GM21723 (cell line): ENCODE measurements around the gene CEACAM1.
"Not testable (repeated sequence)": the region's sequence is repeated elsewhere in the genome, so short reads cannot be mapped to it uniquely, and the experiment has no call there.

Experiments used
- ATAC-seq: cut with Tn5 transposase; IDR thresholded peaks from one replicate; pipeline ENCODE4 v1.9.1; 2021; ENCODE audit warnings: mild to moderate bottlenecking, moderate library complexity; ENCODE audit not compliant: unreplicated experiment

The CEACAM1 gene

DNA sequence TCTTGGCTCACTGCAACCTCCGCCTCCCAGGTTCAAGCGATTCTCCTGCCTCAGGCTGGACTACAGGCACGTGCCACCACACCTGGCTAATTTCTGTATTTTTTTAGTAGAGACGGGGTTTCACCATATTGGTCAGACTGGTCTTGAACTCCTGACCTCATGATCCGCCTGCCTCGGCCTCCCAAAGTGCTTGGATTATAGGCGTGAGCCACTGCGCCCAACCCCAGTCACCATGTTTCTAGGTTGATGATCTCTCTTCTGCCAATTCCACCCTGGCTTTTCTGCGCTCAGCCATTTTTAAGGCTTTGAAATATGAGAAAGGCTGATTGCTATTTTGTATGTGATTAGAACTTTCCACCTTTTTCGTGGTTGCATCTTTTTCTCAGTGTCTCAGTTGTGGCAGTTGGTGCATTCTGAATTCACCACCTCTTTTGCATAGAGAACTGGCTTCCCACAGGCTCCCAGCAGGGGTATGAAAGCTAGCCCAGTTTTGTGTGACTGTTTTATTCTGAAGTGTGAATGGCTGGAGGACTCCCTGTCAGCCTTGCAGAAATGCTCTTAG lies 15.5 kb downstream of the CEACAM1 start:
- ATAC-seq, result peak; percentile 82

DNA sequence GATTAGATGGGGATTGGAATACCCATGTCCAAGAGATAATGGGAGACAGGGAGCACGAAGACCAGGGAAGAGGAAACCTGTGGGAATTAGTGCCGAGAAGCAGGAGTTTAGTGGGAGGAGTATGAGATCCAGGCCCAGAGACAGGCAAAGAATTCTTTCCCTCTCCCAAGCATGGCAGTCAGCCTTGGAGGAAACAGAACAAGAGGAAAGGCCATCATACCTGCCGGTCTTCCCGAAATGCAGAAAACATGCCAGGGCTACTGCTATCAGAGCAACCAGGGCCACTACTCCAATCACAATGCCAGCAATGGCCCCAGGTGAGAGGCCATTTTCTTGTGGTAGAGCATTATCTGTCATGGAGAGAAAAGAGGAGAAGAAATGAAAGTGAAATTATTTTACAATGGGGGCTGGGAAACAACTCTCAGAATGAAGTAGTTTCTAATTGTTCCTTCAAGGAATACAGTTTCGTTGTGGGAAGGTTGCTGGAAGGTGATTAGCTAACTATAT lies 16.1 kb downstream of the CEACAM1 start:
- no peak for ATAC-seq

GRCh38 chr19:42511340-42511739 lies 16.9 kb downstream of the CEACAM1 start:
- no peak for ATAC-seq

- no peak for ATAC-seq
Observed at GRCh38 chr19:42508892-42509444, 19.3 kb downstream of the CEACAM1 start.

DNA sequence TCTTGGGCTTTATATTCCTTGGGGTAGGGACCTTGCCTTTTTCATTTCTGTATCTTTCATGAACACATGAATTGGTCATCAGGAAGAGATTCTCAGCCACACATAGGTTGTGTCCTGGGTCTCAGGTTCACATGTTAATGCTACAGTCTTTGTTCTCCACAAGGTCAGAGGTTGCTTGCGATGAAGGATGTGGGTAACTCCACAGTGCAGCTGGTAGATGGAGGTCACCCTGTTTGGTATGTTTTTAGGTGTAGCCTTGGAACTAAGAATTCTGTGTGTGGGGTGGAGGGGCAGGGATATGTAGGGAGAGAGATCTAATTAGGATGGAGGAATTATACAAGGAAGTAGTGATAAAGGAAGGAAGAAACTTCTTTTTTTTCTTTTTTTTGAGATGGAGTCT lies 23.2 kb downstream of the CEACAM1 start:
- no peak for ATAC-seq

GRCh38 chr19:42501733-42502132 lies 26.5 kb downstream of the CEACAM1 start:
- ATAC-seq, result no peak

- not testable (repeated sequence) for ATAC-seq
Observed at GRCh38 chr19:42501243-42501642, 27.0 kb downstream of the CEACAM1 start.

DNA sequence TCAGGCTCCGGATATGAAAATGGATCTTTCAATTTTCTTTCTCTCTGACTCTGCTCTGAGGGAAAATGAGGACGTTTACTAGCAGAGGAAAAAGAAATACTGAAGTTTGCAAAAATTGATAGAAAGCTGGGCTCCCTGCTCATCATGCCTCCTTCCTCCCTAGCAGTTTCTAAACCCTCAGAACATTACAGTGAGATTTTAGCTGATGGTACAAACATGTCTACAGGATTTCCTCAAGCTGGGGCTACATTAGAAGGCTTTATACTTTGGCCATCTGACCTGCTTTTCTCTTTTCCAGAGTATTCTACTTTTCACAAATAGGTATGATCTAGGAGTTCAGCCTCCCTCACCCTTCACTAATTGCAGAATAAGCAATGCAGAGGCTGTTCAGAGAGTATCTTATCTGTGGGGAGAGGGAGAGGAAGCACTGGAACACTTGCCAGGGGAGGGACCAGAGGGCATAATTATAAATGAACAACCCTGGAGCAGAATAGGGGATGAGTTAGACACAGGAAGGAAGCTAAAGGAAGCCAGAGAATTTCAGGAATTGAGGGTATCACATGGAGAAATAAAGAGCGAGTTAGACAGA lies 30.0 kb downstream of the CEACAM1 start:
- no peak for ATAC-seq

DNA sequence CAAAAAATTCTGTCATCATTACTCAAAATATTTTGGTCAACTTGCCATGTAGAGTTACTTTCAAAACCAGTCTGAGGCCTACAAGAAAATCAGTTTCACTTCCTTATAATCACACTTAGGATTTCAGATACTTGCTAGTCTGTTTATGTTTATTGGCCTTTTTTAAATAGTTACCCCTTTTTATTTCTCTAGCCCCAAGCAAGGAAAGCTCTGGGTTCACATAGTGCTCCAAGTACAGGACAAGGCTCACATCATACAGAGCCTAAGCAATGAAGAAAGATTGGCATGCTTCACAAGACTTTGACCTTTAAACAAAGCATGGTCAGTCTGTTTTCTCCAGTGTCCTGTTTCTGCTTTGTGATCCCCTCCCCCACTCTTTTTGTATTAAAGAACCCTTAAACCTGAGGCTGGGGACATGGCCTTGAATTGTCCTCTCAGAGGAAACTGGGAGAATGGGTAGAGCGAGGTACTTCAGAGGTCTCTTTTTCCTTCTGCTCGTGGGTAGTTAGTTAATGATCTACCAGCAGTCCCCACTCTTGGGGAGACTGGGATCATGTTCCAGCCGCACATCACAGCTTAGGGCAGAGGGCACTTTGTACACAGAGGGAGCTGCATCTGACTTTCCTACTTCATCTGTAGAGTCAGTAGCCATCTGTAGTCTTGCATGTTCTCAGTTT lies 30.7 kb downstream of the CEACAM1 start:
- peak; percentile 73 for ATAC-seq

DNA sequence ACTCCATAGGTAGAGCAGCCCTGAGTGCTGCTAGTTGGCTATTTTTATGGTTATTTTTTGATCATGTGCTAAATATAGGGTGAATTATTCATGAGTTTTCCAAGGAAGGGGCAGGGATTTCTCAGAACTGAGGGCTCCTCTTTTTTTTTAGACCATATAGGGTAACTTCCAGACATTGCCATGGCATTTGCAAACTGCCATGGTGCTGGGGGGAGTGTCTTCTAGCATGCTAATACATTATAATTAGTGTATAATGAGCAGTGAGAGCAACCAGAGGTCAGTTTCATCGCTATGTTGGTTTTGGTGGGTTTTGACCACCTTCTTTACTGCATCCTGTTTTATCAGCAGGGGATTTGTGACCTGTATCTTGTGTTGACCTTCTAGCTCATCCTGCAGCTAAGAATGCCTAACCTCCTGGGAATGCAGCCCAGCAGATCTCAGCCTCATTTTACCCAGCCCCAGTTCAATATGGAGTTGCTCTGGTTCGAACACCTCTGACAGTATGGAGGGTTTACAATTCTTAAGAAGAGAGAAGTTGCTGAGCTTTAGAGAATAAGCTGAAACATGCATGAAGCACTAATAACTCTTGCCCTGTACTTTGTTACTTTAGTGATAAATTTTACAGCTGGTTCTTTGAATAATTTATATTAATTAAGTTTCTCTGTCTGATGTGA lies 31.7 kb downstream of the CEACAM1 start:
- no peak for ATAC-seq

DNA sequence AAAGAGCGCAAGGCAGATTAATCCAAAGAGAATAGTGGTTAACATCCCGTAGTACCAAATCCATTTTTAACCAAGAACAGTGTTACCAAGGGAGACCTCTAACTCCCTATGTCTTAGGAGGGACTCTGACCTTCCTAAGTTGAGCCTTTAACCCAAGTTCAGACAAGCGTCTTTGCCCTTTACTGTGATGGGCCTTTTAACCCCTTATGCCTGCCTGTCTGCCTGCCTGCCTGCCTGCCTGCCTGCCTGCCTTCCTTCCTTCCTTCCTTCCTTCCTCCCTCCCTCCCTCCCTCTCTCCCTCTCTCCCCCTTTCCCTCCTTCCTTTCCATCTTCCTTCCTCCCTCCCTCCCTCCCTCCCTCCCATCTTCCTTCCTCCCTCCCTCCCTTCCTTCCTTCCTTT lies 32.6 kb downstream of the CEACAM1 start:
- ATAC-seq, result no peak

DNA sequence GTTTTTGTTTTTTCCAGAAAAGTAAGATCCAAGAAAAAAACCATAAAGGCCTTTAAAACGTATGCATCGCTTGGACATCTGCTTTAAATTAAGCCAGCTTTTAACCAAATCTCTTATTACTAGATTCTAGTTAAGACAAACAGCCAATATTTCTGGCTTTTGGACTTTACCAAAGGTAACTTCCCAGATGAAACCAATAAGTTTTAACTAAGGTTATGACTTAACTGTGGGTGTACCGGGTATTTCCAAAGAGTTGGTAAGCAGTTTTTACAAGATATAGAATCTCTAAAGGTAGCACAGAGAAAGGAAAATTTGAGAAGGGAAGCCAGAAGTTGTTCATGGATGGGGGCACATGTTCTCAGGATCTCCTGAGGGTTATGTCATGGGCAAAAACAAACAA lies 34.0 kb downstream of the CEACAM1 start:
- no peak for ATAC-seq

DNA sequence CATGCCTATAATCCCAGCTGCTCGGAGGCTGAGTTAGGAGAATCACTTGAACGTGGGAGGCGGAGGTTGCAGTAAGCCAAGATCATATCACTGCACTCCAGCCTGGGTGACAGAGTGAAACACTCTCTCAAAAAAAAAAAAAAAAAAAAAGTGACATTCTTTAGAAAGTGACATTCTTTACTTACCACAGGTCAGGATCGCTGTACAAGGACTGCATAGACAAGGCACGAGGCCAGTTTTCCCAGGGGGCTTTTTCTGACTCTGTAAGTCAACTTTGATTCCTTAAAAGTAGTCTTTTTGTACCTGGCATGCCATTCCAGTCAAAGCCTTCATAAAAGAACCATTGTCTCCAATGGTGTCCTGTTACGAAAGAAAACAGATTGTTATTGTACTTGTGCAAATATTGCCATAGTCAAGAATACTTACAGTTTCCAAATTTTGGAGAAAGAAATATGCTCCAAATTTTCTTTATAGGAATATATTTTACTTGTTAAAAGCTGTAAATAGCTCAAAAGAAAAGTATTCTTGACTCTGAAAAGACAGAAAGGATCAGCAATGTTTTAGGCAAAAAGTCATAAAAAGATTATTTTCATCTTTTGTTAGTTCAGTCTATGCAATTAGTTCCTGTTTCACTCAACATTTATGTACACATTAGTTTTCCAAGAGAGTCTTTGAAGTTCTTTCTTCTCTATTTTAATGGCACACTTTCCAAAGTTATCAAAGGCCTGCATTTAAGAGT lies 39.3 kb downstream of the CEACAM1 start:
- ATAC-seq, result no peak

DNA sequence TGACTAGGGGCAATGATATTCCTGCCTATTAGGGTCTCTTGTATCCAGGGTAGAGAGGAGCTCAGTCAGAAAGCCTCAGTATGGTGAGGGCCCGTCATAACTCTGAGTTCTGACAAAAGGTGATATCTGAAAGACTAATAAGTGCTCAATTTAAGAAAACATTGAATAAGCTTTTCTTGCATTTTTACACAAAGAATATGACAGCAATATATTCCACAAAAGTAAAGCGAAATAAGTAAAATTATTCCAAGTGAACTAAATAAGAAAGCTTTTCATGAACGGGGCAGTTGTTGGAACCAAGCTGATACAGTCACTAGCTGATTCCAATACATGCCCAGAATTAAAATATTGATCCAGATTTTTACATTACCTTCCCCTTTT lies 40.5 kb downstream of the CEACAM1 start:
- ATAC-seq, result no peak

- ATAC-seq, result no peak
Observed at GRCh38 chr19:42487032-42487797, 41.1 kb downstream of the CEACAM1 start.

GRCh38 chr19:42485036-42485435 lies 43.2 kb downstream of the CEACAM1 start:
- not testable (repeated sequence) for ATAC-seq

GRCh38 chr19:42480335-42481095 lies 47.8 kb downstream of the CEACAM1 start:
- no peak for ATAC-seq

- no peak for ATAC-seq
Observed at GRCh38 chr19:42479736-42480135, 48.5 kb downstream of the CEACAM1 start.

- ATAC-seq, result no peak
Observed at GRCh38 chr19:42478765-42479311, 49.4 kb downstream of the CEACAM1 start.
